Nephron progenitor cell (in vitro differentiated cells): ENCODE measurements around the gene SLC4A4.

Source experiments
- DNase-seq: peaks from one replicate; pipeline ENCODE4 v3.0.0; 2021
- H3K27ac Mint-ChIP-seq: 2 replicates; pipeline ENCODE4 v1.8.0; 2021; ENCODE audit warnings: mild to moderate bottlenecking, moderate library complexity, mixed read lengths
- H3K27me3 Mint-ChIP-seq: 2 replicates; pipeline ENCODE4 v1.8.0; 2021; ENCODE audit warnings: mild to moderate bottlenecking, low read depth, mixed read lengths; ENCODE audit not compliant: poor library complexity
- H3K36me3 Mint-ChIP-seq: 2 replicates; pipeline ENCODE4 v1.8.0; 2021; ENCODE audit warnings: low read depth, mixed read lengths
- H3K4me1 Mint-ChIP-seq: 2 replicates; pipeline ENCODE4 v1.8.0; 2021; ENCODE audit warnings: mixed read lengths
- H3K4me3 Mint-ChIP-seq: 2 replicates; pipeline ENCODE4 v1.8.0; 2021; ENCODE audit warnings: mild to moderate bottlenecking, moderate library complexity, mixed read lengths
- H3K9me3 Mint-ChIP-seq: 2 replicates; pipeline ENCODE4 v1.8.0; 2021; ENCODE audit warnings: mild to moderate bottlenecking, moderate library complexity, mixed read lengths
- TF ChIP-seq, protein P1 (sequence below): fragments of 200-600 bp; sonication (generic); IDR thresholded peaks from 2 replicates; pipeline ENCODE4 v1.5.0; 2021; ENCODE audit warnings: antibody characterized with exemption

Gene SLC4A4

GRCh38 chr4:71592793-71593192 is 254.0 kb downstream of the SLC4A4 start:
- no peaks in the 10 kb centered on the region for H3K4me1 Mint-ChIP-seq
- TF ChIP-seq, protein P1, sequence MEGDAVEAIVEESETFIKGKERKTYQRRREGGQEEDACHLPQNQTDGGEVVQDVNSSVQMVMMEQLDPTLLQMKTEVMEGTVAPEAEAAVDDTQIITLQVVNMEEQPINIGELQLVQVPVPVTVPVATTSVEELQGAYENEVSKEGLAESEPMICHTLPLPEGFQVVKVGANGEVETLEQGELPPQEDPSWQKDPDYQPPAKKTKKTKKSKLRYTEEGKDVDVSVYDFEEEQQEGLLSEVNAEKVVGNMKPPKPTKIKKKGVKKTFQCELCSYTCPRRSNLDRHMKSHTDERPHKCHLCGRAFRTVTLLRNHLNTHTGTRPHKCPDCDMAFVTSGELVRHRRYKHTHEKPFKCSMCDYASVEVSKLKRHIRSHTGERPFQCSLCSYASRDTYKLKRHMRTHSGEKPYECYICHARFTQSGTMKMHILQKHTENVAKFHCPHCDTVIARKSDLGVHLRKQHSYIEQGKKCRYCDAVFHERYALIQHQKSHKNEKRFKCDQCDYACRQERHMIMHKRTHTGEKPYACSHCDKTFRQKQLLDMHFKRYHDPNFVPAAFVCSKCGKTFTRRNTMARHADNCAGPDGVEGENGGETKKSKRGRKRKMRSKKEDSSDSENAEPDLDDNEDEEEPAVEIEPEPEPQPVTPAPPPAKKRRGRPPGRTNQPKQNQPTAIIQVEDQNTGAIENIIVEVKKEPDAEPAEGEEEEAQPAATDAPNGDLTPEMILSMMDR: no peak
- H3K27ac Mint-ChIP-seq: peak overlapping the region; percentile 60
- peaks cover 8% of the 10 kb centered on the region for H3K9me3 Mint-ChIP-seq
- H3K4me3 Mint-ChIP-seq: no peak overlapping the region
- H3K27me3 Mint-ChIP-seq: no peaks in the 10 kb centered on the region
- DNase-seq: no peak
- H3K36me3 Mint-ChIP-seq: no peaks in the 10 kb centered on the region

GRCh38 chr4:71593311-71593710 is 254.5 kb downstream of the SLC4A4 start:
- DNase-seq: no peak
- Mint-ChIP-seq H3K4me3 (no peak overlapping the region), H3K9me3 (peaks cover 8% of the 10 kb centered on the region), H3K27ac (peak overlapping the region; percentile 60), H3K36me3 (no peaks in the 10 kb centered on the region), H3K27me3 (no peaks in the 10 kb centered on the region), H3K4me1 (no peaks in the 10 kb centered on the region)
- TF ChIP-seq, protein P1: no peak

- Mint-ChIP-seq H3K9me3 (no peaks in the 10 kb centered on the region), H3K36me3 (no peaks in the 10 kb centered on the region), H3K27ac (no peak overlapping the region), H3K4me1 (no peaks in the 10 kb centered on the region), H3K4me3 (no peak overlapping the region), H3K27me3 (no peaks in the 10 kb centered on the region)
- DNase-seq: no peak
- TF ChIP-seq, protein P1: no peak
These were observed 256.8 kb downstream of the SLC4A4 start for GRCh38 chr4:71595576-71596108.

- H3K9me3 Mint-ChIP-seq: no peaks in the 10 kb centered on the region
- no peak overlapping the region for H3K4me3 Mint-ChIP-seq
- TF ChIP-seq, protein P1: no peak
- DNase-seq: no peak
- no peak overlapping the region for H3K27ac Mint-ChIP-seq
- H3K27me3 Mint-ChIP-seq: peaks cover 2% of the 10 kb centered on the region
- H3K36me3 Mint-ChIP-seq: no peaks in the 10 kb centered on the region
- no peaks in the 10 kb centered on the region for H3K4me1 Mint-ChIP-seq
These were observed 260.8 kb downstream of the SLC4A4 start for GRCh38 chr4:71599578-71599977.

- Mint-ChIP-seq H3K4me1 (no peaks in the 10 kb centered on the region), H3K9me3 (peaks cover 4% of the 10 kb centered on the region), H3K36me3 (no peaks in the 10 kb centered on the region), H3K27ac (no peak overlapping the region), H3K4me3 (no peak overlapping the region), H3K27me3 (peaks cover 2% of the 10 kb centered on the region)
- DNase-seq: no peak
- TF ChIP-seq, protein P1: no peak
These were observed 263.6 kb downstream of the SLC4A4 start for GRCh38 chr4:71602289-71602900.

DNA sequence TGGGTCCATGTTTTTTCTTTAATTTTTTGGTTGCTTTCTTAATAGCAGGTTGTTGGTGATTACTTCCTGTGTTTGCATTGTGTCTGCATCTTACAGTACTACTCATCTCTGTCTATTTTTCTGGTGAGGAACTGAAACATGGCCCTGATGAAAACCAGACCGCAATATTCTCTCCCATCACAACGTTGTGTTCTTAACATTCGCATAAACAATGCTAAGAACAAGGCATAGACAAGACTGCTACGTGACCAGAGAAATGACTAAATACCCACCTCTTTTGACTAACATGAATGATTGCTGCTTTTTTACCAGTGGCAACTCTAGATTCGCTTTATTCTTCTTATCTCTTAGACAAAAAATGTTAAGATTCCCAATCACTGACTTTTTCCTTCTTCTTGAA is 266.0 kb downstream of the SLC4A4 start:
- Mint-ChIP-seq H3K27ac (no peak overlapping the region), H3K27me3 (peaks cover 2% of the 10 kb centered on the region), H3K36me3 (no peaks in the 10 kb centered on the region), H3K4me3 (no peak overlapping the region), H3K9me3 (peaks cover 7% of the 10 kb centered on the region), H3K4me1 (no peaks in the 10 kb centered on the region)
- TF ChIP-seq, protein P1: no peak
- no peak for DNase-seq
